Measurements from ENCODE around the gene GOSR2. TPM values are rescaled to one million over a fixed set of nuclear protein-coding genes. Genes with fewer than 3 reads are reported as not detected.
A peak's percentile ranks its signal among the peaks of the same experiment; 100 is the strongest.

The GOSR2 gene
- total and polyA plus RNA-seq, 2 donors from 2014 or later, result 61.4 to 68.2 TPM

- no peak overlapping the region for H3K9ac ChIP-seq (ENCODE audit: low read length in 3 of 3)
- FAIRE-seq, result no peak
- DNase-seq, result peak in 1 of 5 donors; percentile 37
- no peak overlapping the region for H3K4me3 ChIP-seq (ENCODE audit: low read length in 3 of 3)
- no peaks in the 10 kb centered on the region for H3K36me3 ChIP-seq (ENCODE audit: control insufficient read depth in 2 of 3, insufficient read depth in 3 of 3, low read length in 3 of 3)
- TF ChIP-seq CTCF (IDR thresholded peaks at IDR 0.05; ENCODE audit: borderline replicate concordance, extremely low read depth, insufficient read depth), result no peak
- no peak overlapping the region for H3K27ac ChIP-seq (ENCODE audit: low read depth in 2 of 2, low read length in 2 of 2)
- H3K9me3 ChIP-seq (ENCODE audit: control insufficient read depth in 2 of 3, insufficient read depth in 1 of 3, low read length in 3 of 3), result no peaks in the 10 kb centered on the region
- H3K4me1 ChIP-seq (ENCODE audit: control insufficient read depth in 2 of 3, insufficient read depth in 2 of 3, low read depth in 1 of 3, low read length in 3 of 3), result no peaks in the 10 kb centered on the region
- H3K27me3 ChIP-seq (ENCODE audit: control insufficient read depth, insufficient read depth, low read length), result peaks cover 10% of the 10 kb centered on the region
- intact Hi-C loops (cut with DNase I), result no loop called here
Observed at GRCh38 chr17:46972346-46972745, 49.4 kb downstream of the GOSR2 start.

GRCh38 chr17:46974086-46974485, 51.1 kb downstream of the GOSR2 start:
- Histone ChIP-seq H3K27me3 (ENCODE audit: control insufficient read depth, insufficient read depth, low read length) (peaks cover 19% of the 10 kb centered on the region), H3K36me3 (ENCODE audit: control insufficient read depth in 2 of 3, insufficient read depth in 3 of 3, low read length in 3 of 3) (no peaks in the 10 kb centered on the region), H3K4me1 (ENCODE audit: control insufficient read depth in 2 of 3, insufficient read depth in 2 of 3, low read depth in 1 of 3, low read length in 3 of 3) (peaks cover 0 to 8% (median 0%) of the 10 kb centered on the region in 3 donors), H3K4me3 (ENCODE audit: low read length in 3 of 3) (no peak overlapping the region), H3K9me3 (ENCODE audit: control insufficient read depth in 2 of 3, insufficient read depth in 1 of 3, low read length in 3 of 3) (no peaks in the 10 kb centered on the region), H3K27ac (ENCODE audit: low read depth in 2 of 2, low read length in 2 of 2) (no peak overlapping the region), H3K9ac (ENCODE audit: low read length in 3 of 3) (no peak overlapping the region)
- FAIRE-seq, result no peak
- intact Hi-C loops (cut with DNase I), result no loop called here
- DNase-seq, result peak in 1 of 5 donors; percentile 22
- no peak for TF ChIP-seq CTCF (IDR thresholded peaks at IDR 0.05; ENCODE audit: borderline replicate concordance, extremely low read depth, insufficient read depth)

- intact Hi-C loops (cut with DNase I), result no loop called here
- H3K4me3 ChIP-seq (ENCODE audit: low read length in 3 of 3), result no peak overlapping the region
- DNase-seq (peak in 1 of 5 donors; percentile 26), FAIRE-seq (no peak)
- H3K27ac ChIP-seq (ENCODE audit: low read depth in 2 of 2, low read length in 2 of 2), result no peak overlapping the region
- TF ChIP-seq CTCF (IDR thresholded peaks at IDR 0.05; ENCODE audit: borderline replicate concordance, extremely low read depth, insufficient read depth), result no peak
- no peak overlapping the region for H3K9ac ChIP-seq (ENCODE audit: low read length in 3 of 3)
- no peaks in the 10 kb centered on the region for H3K9me3 ChIP-seq (ENCODE audit: control insufficient read depth in 2 of 3, insufficient read depth in 1 of 3, low read length in 3 of 3)
- H3K4me1 ChIP-seq (ENCODE audit: control insufficient read depth in 2 of 3, insufficient read depth in 2 of 3, low read depth in 1 of 3, low read length in 3 of 3), result peaks cover 0 to 8% (median 0%) of the 10 kb centered on the region in 3 donors
- peaks cover 21% of the 10 kb centered on the region for H3K27me3 ChIP-seq (ENCODE audit: control insufficient read depth, insufficient read depth, low read length)
- no peaks in the 10 kb centered on the region for H3K36me3 ChIP-seq (ENCODE audit: control insufficient read depth in 2 of 3, insufficient read depth in 3 of 3, low read length in 3 of 3)
Observed at GRCh38 chr17:46975287-46975686, 52.3 kb downstream of the GOSR2 start.

Measured in kidney (tissue), 14 donors.